SK-N-SH (cell line): ENCODE results near the gene KCNAB1. TPM values are rescaled to one million over a fixed set of nuclear protein-coding genes. Genes with fewer than 3 reads are reported as not detected.

Experiments used
- CTCF ChIA-PET: fragments of 300-600, 350-600 bp; formaldehyde crosslinking; extraction: SDS; loops from one replicate; lab custom pipeline; 2021; lab: Yijun Ruan, JAX
- POLR2A ChIA-PET: fragments of 350-600 bp; sonication (Branson Sonifier 250); formaldehyde crosslinking; extraction: SDS; loops from one replicate; lab custom pipeline; 2020; ENCODE audit warnings: antibody characterized with exemption, inconsistent platforms; lab: Yijun Ruan, JAX
- DNase-seq: peaks from one replicate; pipeline ENCODE4 v3.0.0; 2012
- H2AFZ ChIP-seq: fragments of 200-600 bp; sonication (generic); 2 replicates; pipeline ENCODE4 v1.8.1; 2016; ENCODE audit warnings: antibody characterized with exemption, mild to moderate bottlenecking, low read depth
- H3F3A ChIP-seq: fragments of 200-600 bp; sonication (generic); replicated peaks from 2 replicates; pipeline ENCODE3; 2016; ENCODE audit warnings: antibody characterized with exemption, mild to moderate bottlenecking; ENCODE audit not compliant: insufficient read depth
- H3K27ac ChIP-seq, 2 experiments: fragments of 200-500 bp in 1 of 2; fragments of 200-600 bp in 1 of 2; sonication (Bioruptor generic) in 1 of 2; sonication (generic), shearing (Covaris generic) in 1 of 2; 2 replicates each; pipeline versions ENCODE4 v1.5.1 to v1.6.1; 2014 to 2016; ENCODE audit warnings: low read depth in 2 of 2, inconsistent platforms in 1 of 2, low read length in 1 of 2, mild to moderate bottlenecking in 1 of 2, mixed read lengths in 1 of 2
- H3K27me3 ChIP-seq: fragments of 200-600 bp; sonication (generic), shearing (Covaris generic); 2 replicates; pipeline ENCODE4 v1.6.1; 2016; ENCODE audit warnings: mixed run types; ENCODE audit not compliant: insufficient read depth
- H3K36me3 ChIP-seq, 2 experiments: fragments of 200-500 bp in 1 of 2; fragments of 200-600 bp in 1 of 2; sonication (Bioruptor generic) in 1 of 2; sonication (generic) in 1 of 2; replicated peaks in 1 of 2; 2 replicates each; pipeline versions ENCODE3 to v1.5.1; 2014 to 2016; ENCODE audit warnings: low read length in 1 of 2, mild to moderate bottlenecking in 1 of 2; ENCODE audit not compliant: insufficient read depth in 2 of 2, control insufficient read depth in 1 of 2
- H3K4me1 ChIP-seq, 2 experiments: fragments of 200-500 bp in 1 of 2; fragments of 200-600 bp in 1 of 2; sonication (Bioruptor generic) in 1 of 2; sonication (generic), shearing (Covaris generic) in 1 of 2; 2 replicates each; pipeline versions ENCODE4 v1.5.1 to v1.6.1; 2014 to 2016; ENCODE audit warnings: low read depth in 1 of 2, low read length in 1 of 2, mixed run types in 1 of 2; ENCODE audit not compliant: insufficient read depth in 2 of 2, control insufficient read depth in 1 of 2
- H3K4me2 ChIP-seq: fragments of 200-600 bp; sonication (generic), shearing (Covaris generic); 2 replicates; pipeline ENCODE4 v1.6.1; 2017; ENCODE audit warnings: mixed run types
- H3K4me3 ChIP-seq, 2 experiments: fragments of 200-500 bp in 1 of 2; fragments of 200-600 bp in 1 of 2; sonication (Bioruptor generic) in 1 of 2; sonication (generic), shearing (Covaris generic) in 1 of 2; 2 replicates each; pipeline versions ENCODE4 v1.5.1 to v1.8.1; 2014 to 2016; ENCODE audit warnings: low read depth in 2 of 2, inconsistent platforms in 1 of 2, low read length in 1 of 2, mild to moderate bottlenecking in 1 of 2, mixed read lengths in 1 of 2, moderate library complexity in 1 of 2
- H3K79me2 ChIP-seq: fragments of 200-600 bp; sonication (generic); 2 replicates; pipeline ENCODE4 v1.8.1; 2017; ENCODE audit warnings: mild to moderate bottlenecking; ENCODE audit not compliant: insufficient read depth
- H3K9ac ChIP-seq: fragments of 200-600 bp; sonication (generic); 2 replicates; pipeline ENCODE4 v1.6.1; 2017; ENCODE audit warnings: mixed run types
- H3K9me2 ChIP-seq: fragments of 200-600 bp; sonication (generic); 2 replicates; pipeline ENCODE4 v1.6.1; 2017; ENCODE audit warnings: mixed run types
- H3K9me3 ChIP-seq: fragments of 200-600 bp; sonication (generic); 2 replicates; pipeline ENCODE4 v1.6.1; 2017; ENCODE audit warnings: mixed run types, mild to moderate bottlenecking, moderate library complexity
- H4K20me1 ChIP-seq: fragments of 200-600 bp; sonication (generic); 2 replicates; pipeline ENCODE4 v1.6.1; 2017; ENCODE audit warnings: mild to moderate bottlenecking, mixed run types; ENCODE audit not compliant: insufficient read depth
- CHD2 ChIP-seq: fragments of 150-350 bp; IDR thresholded peaks from 2 replicates; pipeline ENCODE4 v1.6.1; 2018; ENCODE audit warnings: low read length; ENCODE audit not compliant: partially characterized antibody
- ELF1 ChIP-seq: IDR thresholded peaks from 2 replicates; pipeline ENCODE4 v1.4.0; 2012
- EP300 ChIP-seq, 2 experiments: IDR thresholded peaks; 2 replicates each; pipeline versions ENCODE4 v1.4.0 to v1.6.1; 2012; ENCODE audit warnings: borderline replicate concordance in 1 of 2, low read depth in 1 of 2, low read length in 1 of 2
- EZH2phosphoT487 ChIP-seq: fragments of 200-600 bp; sonication (generic); IDR thresholded peaks from 2 replicates; pipeline ENCODE4 v1.6.1; 2017; ENCODE audit warnings: low read depth, mixed run types, mild to moderate bottlenecking, antibody characterized with exemption, moderate library complexity, borderline replicate concordance
- FOXM1 ChIP-seq: IDR thresholded peaks from 2 replicates; pipeline ENCODE4 v1.4.0; 2012; ENCODE audit warnings: low read depth, mild to moderate bottlenecking
- GATA2 ChIP-seq: sonication (generic); formaldehyde crosslinking; IDR thresholded peaks from 2 replicates; pipeline ENCODE4 v1.5.0; 2020; ENCODE audit warnings: mild to moderate bottlenecking, missing genetic modification reagents
- IRF3 ChIP-seq: fragments of 150-350 bp; IDR thresholded peaks from 2 replicates; pipeline ENCODE4 v1.6.1; 2016; ENCODE audit warnings: mild to moderate bottlenecking, low read depth, low read length
- JUND ChIP-seq: IDR thresholded peaks from 2 replicates; pipeline ENCODE4 v1.4.0; 2012
- POLR2AphosphoS5 ChIP-seq: IDR thresholded peaks from 2 replicates; pipeline ENCODE4 v1.6.1; 2012; ENCODE audit warnings: low read depth, low read length
- RAD21 ChIP-seq: IDR thresholded peaks from 2 replicates; pipeline ENCODE4 v1.6.1; 2012; ENCODE audit warnings: mild to moderate bottlenecking, low read length
- REST ChIP-seq: IDR thresholded peaks from 2 replicates; pipeline ENCODE4 v1.6.1; 2012; ENCODE audit warnings: mild to moderate bottlenecking, low read depth, low read length, moderate library complexity
- RXRA ChIP-seq: IDR thresholded peaks from 2 replicates; pipeline ENCODE4 v1.4.0; 2012; ENCODE audit warnings: low read depth, mild to moderate bottlenecking, borderline replicate concordance
- TAF1 ChIP-seq: IDR thresholded peaks from 2 replicates; pipeline ENCODE4 v1.6.1; 2012; ENCODE audit warnings: low read depth, mild to moderate bottlenecking, low read length, moderate library complexity, borderline replicate concordance
- YY1 ChIP-seq: IDR thresholded peaks from 2 replicates; pipeline ENCODE4 v1.4.0; 2012; ENCODE audit warnings: low read depth, mild to moderate bottlenecking
- WGBS: methylation state at CpG from one replicate; pipeline ENCODE4 v1.1.6; 2017; ENCODE audit warnings: low lambda C conversion rate; 5-methylcytosine and 5-hydroxymethylcytosine counted together
- polyA plus RNA-seq, 3 experiments: library from polyadenylated mRNA; depleted of rRNA; stranded (reverse); fragments of >200 nt; gene quantifications; 2 replicates each; pipeline ENCODE4 v1.2.3, GENCODE V29; 2012

KCNAB1 gene
- polyA plus RNA-seq, 1 of the 3 experiments (the other 2 are of a cell fraction) = 82.1 TPM

- Histone ChIP-seq H3K27ac (peak overlapping the region in 1 of 2 experiments; percentile 17; a peak in 1 of 4 replicates), H4K20me1 (no peaks in the 10 kb centered on the region), H3F3A (no peaks in the 10 kb centered on the region), H3K27me3 (no peaks in the 10 kb centered on the region), H3K36me3 (no peaks in the 10 kb centered on the region), H3K9me3 (no peaks in the 10 kb centered on the region), H3K4me1 (no peaks in the 10 kb centered on the region; a peak in 1 of 4 replicates), H3K4me2 (peak overlapping the region; percentile 30; the same call in 1 of the 2 replicates), H3K4me3 (no peak overlapping the region), H3K9me2 (no peaks in the 10 kb centered on the region), H2AFZ (peak overlapping the region; percentile 85), H3K9ac (no peak overlapping the region), H3K79me2 (no peaks in the 10 kb centered on the region)
- CTCF ChIA-PET = interaction anchor here (1.3 to 2.1 kb wide), 3 partner anchors 9 to 349 kb away, joined by 3 to 13 read pairs (median 8); no protein-coding TSS in a partner anchor
- WGBS = 84% methylated on average over 1 of the region's 1 CpG
- POLR2A ChIA-PET = no interaction called here
- DNase-seq = no peak
- TF ChIP-seq CHD2 = no peak
- TF ChIP-seq GATA2 (CRISPR knock-in tag) = no peak
- no peak for TF ChIP-seq POLR2AphosphoS5
- TF ChIP-seq FOXM1 = no peak
- no peak for TF ChIP-seq TAF1
- TF ChIP-seq ELF1 = no peak
- TF ChIP-seq EZH2phosphoT487 = no peak
- no peak for TF ChIP-seq RXRA
- TF ChIP-seq EP300 (IDR thresholded peaks at IDR 0.05; ENCODE audit: borderline replicate concordance in 1 of 2, low read depth in 1 of 2, low read length in 1 of 2) = no peak
- TF ChIP-seq IRF3 = no peak
These were observed 40.8 kb downstream of the KCNAB1 start for GRCh38 chr3:156161172-156161571.

GRCh38 chr3:156163848-156164247 is 43.5 kb downstream of the KCNAB1 start:
- CTCF ChIA-PET = interaction anchor here (1.0 to 2.2 kb wide), 4 partner anchors 11 to 346 kb away, joined by 3 to 14 read pairs (median 4); no protein-coding TSS in a partner anchor
- Histone ChIP-seq H3K9me3 (no peaks in the 10 kb centered on the region), H3K4me1 (no peaks in the 10 kb centered on the region; a peak in 1 of 4 replicates), H3K27ac (no peak overlapping the region), H3K4me3 (no peak overlapping the region), H3K36me3 (no peaks in the 10 kb centered on the region), H3K79me2 (no peaks in the 10 kb centered on the region), H4K20me1 (no peaks in the 10 kb centered on the region), H3K4me2 (no peak overlapping the region), H3K27me3 (no peaks in the 10 kb centered on the region), H3K9me2 (no peaks in the 10 kb centered on the region), H2AFZ (no peak overlapping the region), H3K9ac (no peak overlapping the region), H3F3A (no peaks in the 10 kb centered on the region)
- DNase-seq = no peak
- TF ChIP-seq YY1 (no peak), RAD21 (no peak), JUND (no peak), REST (no peak), CHD2 (no peak)
- POLR2A ChIA-PET = no interaction called here
- 73% methylated on average over 2 of the region's 2 CpGs for WGBS
